ENCODE measurements around the gene SMOC2. TPM values are rescaled to one million over a fixed set of nuclear protein-coding genes. Genes with fewer than 3 reads are reported as not detected.

Gene SMOC2
- polyA plus RNA-seq, 1 of the 3 experiments (the other 2 are of a cell fraction) = not detected

DNA sequence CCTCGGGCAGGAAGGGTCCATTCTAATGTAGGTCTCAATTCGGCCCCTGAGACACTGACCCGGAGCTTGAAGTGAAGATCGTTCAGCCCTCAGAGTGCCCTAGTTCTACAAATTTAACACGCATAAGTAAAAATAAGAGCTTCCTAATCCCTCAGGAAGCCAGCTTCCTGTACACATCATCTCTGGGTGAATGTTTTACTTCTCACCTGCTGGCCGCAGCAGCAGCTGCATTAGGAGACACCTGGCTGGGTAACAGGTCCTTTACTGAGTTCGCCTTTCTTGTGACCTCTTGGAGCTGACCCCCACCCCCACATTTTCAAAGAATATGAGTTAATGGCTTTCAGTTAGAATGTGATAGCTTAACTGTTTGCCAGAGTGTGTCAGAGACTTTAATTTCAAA is 165.0 kb downstream of the SMOC2 start:
- WGBS (ENCODE audit: low lambda C conversion rate) = 35% methylated on average over 5 of the region's 7 CpGs
- CTCF ChIA-PET = interaction anchor here (0.5 to 2.0 kb wide), 2 partner anchors 10 to 279 kb away, joined by 4 to 5 read pairs; no protein-coding TSS in a partner anchor

More for the DNA sequence above, 165.0 kb downstream of the SMOC2 start:
- Histone ChIP-seq H2AFZ (ENCODE audit: low read depth) (no peak overlapping the region), H3K4me2 (no peak overlapping the region), H3K9me3 (no peaks in the 10 kb centered on the region), H3K27me3 (ENCODE audit: insufficient read depth) (no peaks in the 10 kb centered on the region), H3K36me3 (replicated peaks in 1 of 2; ENCODE audit: control insufficient read depth in 1 of 2, insufficient read depth in 2 of 2, low read length in 1 of 2) (no peaks in the 10 kb centered on the region), H3K27ac (ENCODE audit: low read depth in 2 of 2, low read length in 1 of 2) (no peak overlapping the region), H3K4me1 (ENCODE audit: control insufficient read depth in 1 of 2, insufficient read depth in 2 of 2, low read depth in 1 of 2, low read length in 1 of 2) (no peaks in the 10 kb centered on the region; a peak in 1 of 4 replicates), H3K79me2 (ENCODE audit: insufficient read depth) (no peaks in the 10 kb centered on the region), H3F3A (replicated peaks; ENCODE audit: insufficient read depth) (no peaks in the 10 kb centered on the region), H3K9me2 (no peaks in the 10 kb centered on the region), H3K4me3 (ENCODE audit: low read depth in 2 of 2, low read length in 1 of 2) (no peak overlapping the region), H3K9ac (no peak overlapping the region), H4K20me1 (ENCODE audit: insufficient read depth) (no peaks in the 10 kb centered on the region)
- TF ChIP-seq, protein P1, sequence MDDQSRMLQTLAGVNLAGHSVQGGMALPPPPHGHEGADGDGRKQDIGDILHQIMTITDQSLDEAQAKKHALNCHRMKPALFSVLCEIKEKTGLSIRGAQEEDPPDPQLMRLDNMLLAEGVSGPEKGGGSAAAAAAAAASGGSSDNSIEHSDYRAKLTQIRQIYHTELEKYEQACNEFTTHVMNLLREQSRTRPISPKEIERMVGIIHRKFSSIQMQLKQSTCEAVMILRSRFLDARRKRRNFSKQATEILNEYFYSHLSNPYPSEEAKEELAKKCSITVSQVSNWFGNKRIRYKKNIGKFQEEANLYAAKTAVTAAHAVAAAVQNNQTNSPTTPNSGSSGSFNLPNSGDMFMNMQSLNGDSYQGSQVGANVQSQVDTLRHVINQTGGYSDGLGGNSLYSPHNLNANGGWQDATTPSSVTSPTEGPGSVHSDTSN (IDR thresholded peaks at IDR 0.05) = no peak
- TF ChIP-seq, protein P2, sequence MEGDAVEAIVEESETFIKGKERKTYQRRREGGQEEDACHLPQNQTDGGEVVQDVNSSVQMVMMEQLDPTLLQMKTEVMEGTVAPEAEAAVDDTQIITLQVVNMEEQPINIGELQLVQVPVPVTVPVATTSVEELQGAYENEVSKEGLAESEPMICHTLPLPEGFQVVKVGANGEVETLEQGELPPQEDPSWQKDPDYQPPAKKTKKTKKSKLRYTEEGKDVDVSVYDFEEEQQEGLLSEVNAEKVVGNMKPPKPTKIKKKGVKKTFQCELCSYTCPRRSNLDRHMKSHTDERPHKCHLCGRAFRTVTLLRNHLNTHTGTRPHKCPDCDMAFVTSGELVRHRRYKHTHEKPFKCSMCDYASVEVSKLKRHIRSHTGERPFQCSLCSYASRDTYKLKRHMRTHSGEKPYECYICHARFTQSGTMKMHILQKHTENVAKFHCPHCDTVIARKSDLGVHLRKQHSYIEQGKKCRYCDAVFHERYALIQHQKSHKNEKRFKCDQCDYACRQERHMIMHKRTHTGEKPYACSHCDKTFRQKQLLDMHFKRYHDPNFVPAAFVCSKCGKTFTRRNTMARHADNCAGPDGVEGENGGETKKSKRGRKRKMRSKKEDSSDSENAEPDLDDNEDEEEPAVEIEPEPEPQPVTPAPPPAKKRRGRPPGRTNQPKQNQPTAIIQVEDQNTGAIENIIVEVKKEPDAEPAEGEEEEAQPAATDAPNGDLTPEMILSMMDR (IDR thresholded peaks at IDR 0.05) = no peak
- no peak for TF ChIP-seq TCF12 (IDR thresholded peaks at IDR 0.05)
- TF ChIP-seq NFIC (IDR thresholded peaks at IDR 0.05; ENCODE audit: borderline replicate concordance) = no peak
- TF ChIP-seq EP300 (IDR thresholded peaks at IDR 0.05; ENCODE audit: borderline replicate concordance in 1 of 2, low read depth in 1 of 2, low read length in 1 of 2) = no peak
- TF ChIP-seq, protein P3, sequence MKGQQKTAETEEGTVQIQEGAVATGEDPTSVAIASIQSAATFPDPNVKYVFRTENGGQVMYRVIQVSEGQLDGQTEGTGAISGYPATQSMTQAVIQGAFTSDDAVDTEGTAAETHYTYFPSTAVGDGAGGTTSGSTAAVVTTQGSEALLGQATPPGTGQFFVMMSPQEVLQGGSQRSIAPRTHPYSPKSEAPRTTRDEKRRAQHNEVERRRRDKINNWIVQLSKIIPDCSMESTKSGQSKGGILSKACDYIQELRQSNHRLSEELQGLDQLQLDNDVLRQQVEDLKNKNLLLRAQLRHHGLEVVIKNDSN (IDR thresholded peaks at IDR 0.05; ENCODE audit: borderline replicate concordance, low read depth) = no peak
- TF ChIP-seq, protein P4, sequence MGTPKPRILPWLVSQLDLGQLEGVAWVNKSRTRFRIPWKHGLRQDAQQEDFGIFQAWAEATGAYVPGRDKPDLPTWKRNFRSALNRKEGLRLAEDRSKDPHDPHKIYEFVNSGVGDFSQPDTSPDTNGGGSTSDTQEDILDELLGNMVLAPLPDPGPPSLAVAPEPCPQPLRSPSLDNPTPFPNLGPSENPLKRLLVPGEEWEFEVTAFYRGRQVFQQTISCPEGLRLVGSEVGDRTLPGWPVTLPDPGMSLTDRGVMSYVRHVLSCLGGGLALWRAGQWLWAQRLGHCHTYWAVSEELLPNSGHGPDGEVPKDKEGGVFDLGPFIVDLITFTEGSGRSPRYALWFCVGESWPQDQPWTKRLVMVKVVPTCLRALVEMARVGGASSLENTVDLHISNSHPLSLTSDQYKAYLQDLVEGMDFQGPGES (IDR thresholded peaks at IDR 0.05; ENCODE audit: low read depth, low read length) = no peak
- TF ChIP-seq, protein P5, sequence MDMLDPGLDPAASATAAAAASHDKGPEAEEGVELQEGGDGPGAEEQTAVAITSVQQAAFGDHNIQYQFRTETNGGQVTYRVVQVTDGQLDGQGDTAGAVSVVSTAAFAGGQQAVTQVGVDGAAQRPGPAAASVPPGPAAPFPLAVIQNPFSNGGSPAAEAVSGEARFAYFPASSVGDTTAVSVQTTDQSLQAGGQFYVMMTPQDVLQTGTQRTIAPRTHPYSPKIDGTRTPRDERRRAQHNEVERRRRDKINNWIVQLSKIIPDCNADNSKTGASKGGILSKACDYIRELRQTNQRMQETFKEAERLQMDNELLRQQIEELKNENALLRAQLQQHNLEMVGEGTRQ (IDR thresholded peaks at IDR 0.05; ENCODE audit: borderline replicate concordance, low read depth, low read length) = no peak
- TF ChIP-seq RFX5 (IDR thresholded peaks at IDR 0.05; ENCODE audit: low read length) = no peak
- TF ChIP-seq, protein P6, sequence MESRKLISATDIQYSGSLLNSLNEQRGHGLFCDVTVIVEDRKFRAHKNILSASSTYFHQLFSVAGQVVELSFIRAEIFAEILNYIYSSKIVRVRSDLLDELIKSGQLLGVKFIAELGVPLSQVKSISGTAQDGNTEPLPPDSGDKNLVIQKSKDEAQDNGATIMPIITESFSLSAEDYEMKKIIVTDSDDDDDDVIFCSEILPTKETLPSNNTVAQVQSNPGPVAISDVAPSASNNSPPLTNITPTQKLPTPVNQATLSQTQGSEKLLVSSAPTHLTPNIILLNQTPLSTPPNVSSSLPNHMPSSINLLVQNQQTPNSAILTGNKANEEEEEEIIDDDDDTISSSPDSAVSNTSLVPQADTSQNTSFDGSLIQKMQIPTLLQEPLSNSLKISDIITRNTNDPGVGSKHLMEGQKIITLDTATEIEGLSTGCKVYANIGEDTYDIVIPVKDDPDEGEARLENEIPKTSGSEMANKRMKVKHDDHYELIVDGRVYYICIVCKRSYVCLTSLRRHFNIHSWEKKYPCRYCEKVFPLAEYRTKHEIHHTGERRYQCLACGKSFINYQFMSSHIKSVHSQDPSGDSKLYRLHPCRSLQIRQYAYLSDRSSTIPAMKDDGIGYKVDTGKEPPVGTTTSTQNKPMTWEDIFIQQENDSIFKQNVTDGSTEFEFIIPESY (IDR thresholded peaks at IDR 0.05; ENCODE audit: borderline replicate concordance, low read depth) = no peak
- TF ChIP-seq YY1 (IDR thresholded peaks at IDR 0.05; ENCODE audit: low read depth) = no peak
- TF ChIP-seq MEF2A (IDR thresholded peaks at IDR 0.05; ENCODE audit: borderline replicate concordance, low read depth) = no peak
- no peak for TF ChIP-seq EZH2phosphoT487 (IDR thresholded peaks at IDR 0.05; ENCODE audit: borderline replicate concordance, low read depth)
- TF ChIP-seq SIN3A (IDR thresholded peaks at IDR 0.05; ENCODE audit: borderline replicate concordance, low read depth, low read length) = no peak
- TF ChIP-seq, protein P7, sequence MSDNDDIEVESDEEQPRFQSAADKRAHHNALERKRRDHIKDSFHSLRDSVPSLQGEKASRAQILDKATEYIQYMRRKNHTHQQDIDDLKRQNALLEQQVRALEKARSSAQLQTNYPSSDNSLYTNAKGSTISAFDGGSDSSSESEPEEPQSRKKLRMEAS (IDR thresholded peaks at IDR 0.05; ENCODE audit: low read depth) = no peak
- TF ChIP-seq POLR2AphosphoS5 (IDR thresholded peaks at IDR 0.05; ENCODE audit: low read depth, low read length) = no peak
- POLR2A ChIA-PET = no interaction called here
- no peak for DNase-seq
